Erythroblast (primary cell): ENCODE measurements around the gene ERC2.

Experiments used
- GATA1 ChIP-seq: IDR thresholded peaks from 2 replicates; pipeline ENCODE4 v1.6.1; 2011; ENCODE audit warnings: low read depth, mild to moderate bottlenecking, control low read depth, low read length, moderate library complexity
- POLR2A ChIP-seq: IDR thresholded peaks from 2 replicates; pipeline ENCODE4 v1.6.1; 2011; ENCODE audit warnings: mild to moderate bottlenecking, low read length

DNA sequence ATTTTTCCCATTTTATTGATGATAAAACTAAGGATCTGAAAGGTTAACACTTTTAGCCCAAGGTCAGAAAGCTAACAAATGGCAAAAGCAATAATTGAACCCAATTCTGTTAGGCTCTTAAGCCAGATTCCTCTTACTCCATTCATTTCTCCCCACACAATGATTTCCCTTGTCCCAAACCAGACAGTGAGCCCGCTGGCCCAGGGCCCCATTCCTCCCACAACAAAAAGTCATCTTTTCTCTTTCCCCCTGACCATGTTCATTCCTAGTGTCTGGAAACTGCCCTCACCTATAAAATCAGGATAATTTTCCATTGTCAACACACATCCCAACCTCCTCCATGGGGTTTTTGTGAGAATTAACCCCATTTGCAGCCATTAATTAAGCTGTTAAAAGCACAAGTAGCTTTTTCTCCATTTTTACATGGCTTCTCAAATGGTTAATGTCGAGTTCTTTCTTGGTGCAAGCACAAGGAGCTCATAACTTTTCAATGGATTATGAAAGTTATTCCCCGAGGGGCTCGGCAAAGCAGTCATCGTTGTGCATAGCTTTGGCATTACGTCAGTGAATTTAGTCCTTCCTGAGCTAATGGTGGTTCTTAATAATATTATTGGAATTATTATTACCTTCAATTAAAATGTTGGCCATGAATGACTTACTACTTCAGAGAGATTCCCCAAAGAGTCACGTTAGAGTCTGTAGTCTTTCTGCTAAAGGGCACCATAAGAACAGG is 830.2 kb downstream of the ERC2 start:
- TF ChIP-seq POLR2A (no peak), GATA1 (no peak)
